GM18870 (cell line): ENCODE measurements around the gene DDT.
"Not testable (repeated sequence)": the region's sequence is repeated elsewhere in the genome, so short reads cannot be mapped to it uniquely, and the experiment has no call there.

Source experiments
- ATAC-seq: cut with Tn5 transposase; IDR thresholded peaks from one replicate; pipeline ENCODE4 v1.9.1; 2021; ENCODE audit warnings: moderate library complexity; ENCODE audit not compliant: unreplicated experiment

The DDT gene

GRCh38 chr22:23953485-23953884 lies 20.8 kb downstream of the DDT start:
- not testable (repeated sequence) for ATAC-seq

DNA sequence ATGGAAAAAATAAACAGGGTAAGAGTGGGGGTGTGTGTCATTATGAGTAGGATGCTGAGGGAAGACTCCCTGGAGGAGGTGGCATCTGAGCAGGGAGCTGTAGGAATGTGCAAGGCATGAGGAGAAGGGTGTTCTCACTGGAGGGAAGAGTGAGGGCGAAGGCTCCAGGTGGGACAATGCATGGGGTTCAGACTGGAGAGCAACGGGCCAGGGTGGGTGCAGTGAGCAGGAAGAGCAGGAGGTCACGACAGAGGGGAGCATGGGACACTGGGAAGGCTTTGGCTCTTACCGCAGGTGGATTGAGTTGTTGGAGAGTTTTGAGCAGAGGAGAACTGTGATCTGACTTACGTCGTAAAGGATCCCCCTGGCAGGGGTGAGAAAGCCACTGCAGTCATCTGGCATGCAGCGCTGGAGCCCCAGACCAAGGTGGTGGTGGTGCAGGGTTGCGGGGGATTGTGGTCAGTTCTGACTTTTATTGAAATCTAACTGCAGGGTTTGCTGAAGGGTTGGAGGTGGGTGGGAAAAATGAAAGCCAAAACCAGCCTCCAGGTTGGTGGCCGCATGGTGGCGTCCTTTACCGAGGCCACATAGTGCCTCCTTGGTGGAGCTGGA lies 21.3 kb downstream of the DDT start:
- not testable (repeated sequence) for ATAC-seq

DNA sequence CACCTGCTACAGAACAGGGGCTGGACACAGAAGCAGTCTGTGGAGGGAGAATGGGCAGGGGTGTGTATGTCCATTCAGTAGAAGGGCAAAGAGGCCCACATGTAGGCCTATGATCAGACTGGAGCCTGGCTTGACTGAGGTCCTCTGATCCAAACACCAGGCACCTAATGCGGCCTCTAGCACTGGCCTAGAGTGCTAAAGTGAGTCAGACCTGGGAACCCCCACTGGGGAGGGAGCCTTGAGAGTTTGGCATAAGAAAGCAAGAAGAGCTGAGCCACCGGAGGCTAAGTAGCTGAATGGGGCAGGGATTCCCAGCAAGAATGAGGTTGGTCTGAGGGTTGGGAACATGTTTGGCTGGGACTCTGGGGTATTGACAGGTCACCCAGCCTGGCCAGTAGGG lies 22.9 kb downstream of the DDT start:
- not testable (repeated sequence) for ATAC-seq

- not testable (repeated sequence) for ATAC-seq
Observed at GRCh38 chr22:23949764-23950163, 24.5 kb downstream of the DDT start.

DNA sequence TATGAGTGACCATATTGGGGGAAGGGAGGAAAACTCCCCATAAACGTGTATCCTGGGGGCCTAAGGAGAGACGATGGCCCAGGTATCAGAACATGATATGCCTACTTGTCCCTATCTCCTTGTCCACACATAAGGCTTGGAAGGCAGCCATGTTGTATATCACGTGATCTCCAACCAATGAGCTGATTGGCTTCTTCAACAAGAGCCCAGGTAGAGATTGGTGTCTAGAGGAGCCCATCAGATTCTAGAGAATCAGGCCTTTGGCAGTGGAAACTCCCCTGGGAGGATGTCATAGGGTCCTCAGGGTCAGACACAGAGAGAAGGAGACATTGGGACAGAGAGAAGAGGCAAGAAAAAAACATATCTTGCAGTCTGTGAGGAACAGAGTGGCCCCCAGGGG lies 26.9 kb downstream of the DDT start:
- not testable (repeated sequence) for ATAC-seq

GRCh38 chr22:23940166-23940565 lies 34.1 kb downstream of the DDT start:
- ATAC-seq, result not testable (repeated sequence)

DNA sequence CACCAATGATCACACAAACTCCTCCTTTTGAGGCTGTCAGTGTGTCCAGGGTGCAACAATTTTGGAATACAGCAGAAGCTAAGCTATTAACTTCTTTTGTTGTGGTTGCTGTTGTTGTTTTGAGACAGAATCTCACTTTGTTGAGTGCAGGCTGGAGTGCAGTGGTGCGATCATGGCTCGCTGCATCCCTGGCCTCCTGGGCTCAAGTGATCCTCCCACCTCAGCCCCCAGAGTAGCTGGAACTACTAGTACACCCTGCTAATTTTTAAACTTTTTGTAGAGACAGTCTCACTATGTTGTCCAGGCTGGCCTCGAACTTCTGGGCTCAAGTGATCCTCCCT lies 35.3 kb downstream of the DDT start:
- no peak for ATAC-seq

- ATAC-seq, result no peak
Observed at GRCh38 chr22:23938328-23939016, 35.8 kb downstream of the DDT start.

DNA sequence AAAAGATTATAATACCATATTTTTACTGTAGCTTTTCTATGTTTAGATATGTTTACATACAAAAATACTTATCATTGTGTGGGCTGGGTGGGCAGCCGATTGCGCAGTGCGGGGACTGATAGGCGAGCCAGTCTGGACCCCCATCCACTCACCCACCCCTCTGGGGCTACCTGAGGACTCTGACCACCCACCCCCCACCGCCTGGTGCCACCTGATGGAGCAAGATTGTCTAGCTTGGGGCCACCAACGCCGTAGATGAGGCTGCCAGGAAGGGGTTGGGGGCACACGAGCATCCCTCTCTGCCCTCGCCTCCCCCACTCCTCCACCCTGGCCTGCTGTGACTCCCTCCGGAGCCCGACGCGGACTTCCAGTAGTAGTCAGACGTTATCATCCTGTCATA lies 47.7 kb downstream of the DDT start:
- no peak for ATAC-seq

GRCh38 chr22:23925020-23925606 lies 49.1 kb downstream of the DDT start:
- ATAC-seq, result no peak

GRCh38 chr22:23922921-23923320 lies 51.3 kb downstream of the DDT start:
- no peak for ATAC-seq

DNA sequence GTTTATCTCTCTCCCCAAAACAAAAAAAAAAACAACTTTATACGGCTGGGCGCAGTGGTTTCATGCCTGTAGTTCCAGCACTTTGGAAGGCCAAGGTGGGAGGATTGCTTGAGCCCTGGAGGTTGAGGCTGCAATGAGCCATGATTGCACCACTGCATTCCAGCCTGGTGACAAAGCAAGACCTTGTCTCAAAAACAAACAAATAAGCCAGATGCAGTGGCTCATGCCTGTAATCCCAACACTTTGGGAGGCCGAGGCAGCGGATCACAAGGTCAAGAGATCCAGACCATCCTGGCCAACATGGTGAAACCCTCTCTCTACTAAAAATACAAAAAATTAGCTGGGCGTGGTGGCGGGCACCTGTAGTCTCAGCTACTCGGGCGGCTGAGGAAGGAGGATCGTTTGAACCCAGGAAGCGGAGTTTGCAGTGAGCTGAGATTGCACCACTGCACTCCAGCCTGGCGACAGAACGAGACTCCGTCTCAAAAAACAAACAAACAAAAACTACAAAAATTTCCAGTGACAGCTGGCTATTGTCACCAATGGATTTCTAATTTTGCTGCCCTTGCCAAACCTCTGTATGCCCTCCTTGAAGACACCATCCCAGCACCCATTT lies 52.5 kb downstream of the DDT start:
- not testable (repeated sequence) for ATAC-seq
